Kidney (tissue), 14 donors: ENCODE data around the gene KATNIP. TPM values are rescaled to one million over a fixed set of nuclear protein-coding genes. Genes with fewer than 3 reads are reported as not detected.

Source experiments
- DNase-seq, 5 donors: peaks; one replicate each; pipeline ENCODE4 v3.0.0-alpha.2; 2013 to 2020
- FAIRE-seq: peaks from 2 replicates; lab custom pipeline; 2012; peaks lifted over from hg19 to GRCh38; lab: Jason Lieb, UNC
- H3K27ac ChIP-seq, 2 donors: one replicate each; pipeline ENCODE4 v1.7.0; 2013; ENCODE audit warnings: low read depth in 2 of 2, low read length in 2 of 2, inconsistent platforms in 1 of 2
- H3K27me3 ChIP-seq: one replicate; pipeline ENCODE4 v1.7.1; 2013; ENCODE audit warnings: low read length, inconsistent platforms; ENCODE audit not compliant: control insufficient read depth, insufficient read depth
- H3K36me3 ChIP-seq, 3 donors: one replicate each; pipeline versions ENCODE4 v1.7.0 to v1.7.1; 2013; ENCODE audit warnings: low read length in 3 of 3, control low read depth in 1 of 3, inconsistent platforms in 1 of 3; ENCODE audit not compliant: insufficient read depth in 3 of 3, control insufficient read depth in 2 of 3
- H3K4me1 ChIP-seq, 3 donors: one replicate each; pipeline versions ENCODE4 v1.7.0 to v1.7.1; 2013; ENCODE audit warnings: low read length in 3 of 3, inconsistent platforms in 1 of 3, low read depth in 1 of 3; ENCODE audit not compliant: control insufficient read depth in 2 of 3, insufficient read depth in 2 of 3
- H3K4me3 ChIP-seq, 3 donors: one replicate each; pipeline versions ENCODE4 v1.7.0 to v1.8.1; 2013; ENCODE audit warnings: low read length in 3 of 3, control low read depth in 1 of 3, inconsistent platforms in 1 of 3
- H3K9ac ChIP-seq, 3 donors: one replicate each; pipeline versions ENCODE4 v1.7.0 to v1.7.1; 2013; ENCODE audit warnings: low read length in 3 of 3, control low read depth in 1 of 3, inconsistent platforms in 1 of 3
- H3K9me3 ChIP-seq, 3 donors: one replicate each; pipeline versions ENCODE4 v1.7.0 to v1.7.1; 2013; ENCODE audit warnings: low read length in 3 of 3, control low read depth in 1 of 3, inconsistent platforms in 1 of 3; ENCODE audit not compliant: control insufficient read depth in 2 of 3, insufficient read depth in 1 of 3
- CTCF ChIP-seq: IDR thresholded peaks from 3 replicates; pipeline ENCODE4 v1.5.1; 2012; ENCODE audit warnings: mild to moderate bottlenecking, moderate library complexity, borderline replicate concordance; ENCODE audit not compliant: insufficient read depth; ENCODE audit errors: extremely low read depth
- intact Hi-C: fragments of 100-400 bp; cut with DNase I; formaldehyde crosslinking; loops from one replicate; pipeline ENCODE4 v1.11.1; 2022
- polyA plus RNA-seq: library from polyadenylated mRNA; stranded (reverse); fragments of 350-450 nt; fragmentation: Illumina TruSeq; extraction: RNeasy Lipid Tissue Mini Kit (QIAGEN cat#74804); gene quantifications from one replicate; pipeline ENCODE4 v1.2.3, GENCODE V29; 2014; ENCODE audit warnings: low read depth, low replicate concordance; ENCODE audit not compliant: insufficient read depth
- total RNA-seq: library from RNA; stranded (reverse); fragmentation: NEBNext Ultra II Directional; extraction: Animal tissue kit (Norgen Biotek cat#: 25700); gene quantifications from one replicate; pipeline ENCODE4 v1.2.1, GENCODE V29; 2021
- donor health status: control.
- donor health status: control.
- donor health status: control.
- donor health status: control.
- donor health status: control.
- donor health status: DM: yes; HTN: yes; CAD: no.
- donor health status: Normal renal cell carcinoma (clear cell type).

Gene KATNIP
- total and polyA plus RNA-seq, 2 donors from 2014 or later, result 4.0 to 40.2 TPM

GRCh38 chr16:27511657-27512448 lies 38.1 kb upstream of the KATNIP start:
- Histone ChIP-seq H3K4me1 (peaks cover 0 to 10% (median 0%) of the 10 kb centered on the region in 3 donors), H3K9me3 (no peaks in the 10 kb centered on the region), H3K4me3 (no peak overlapping the region), H3K27ac (peak overlapping the region in 1 of 2 donors; percentile 64), H3K27me3 (no peaks in the 10 kb centered on the region), H3K36me3 (peaks cover 2 to 31% (median 21%) of the 10 kb centered on the region in 3 donors), H3K9ac (no peak overlapping the region)
- peak in 4 of 5 donors; percentile 84 to 93 (median 91) for DNase-seq
- FAIRE-seq, result no peak
- intact Hi-C loops, result no loop called here
- no peak for TF ChIP-seq CTCF

- Histone ChIP-seq H3K27me3 (no peaks in the 10 kb centered on the region), H3K4me3 (no peak overlapping the region), H3K9ac (no peak overlapping the region), H3K4me1 (peaks cover 0 to 10% (median 0%) of the 10 kb centered on the region in 3 donors), H3K27ac (no peak overlapping the region), H3K36me3 (peaks cover 7 to 15% (median 12%) of the 10 kb centered on the region in 3 donors), H3K9me3 (no peaks in the 10 kb centered on the region)
- intact Hi-C loops, result no loop called here
- FAIRE-seq (no peak), DNase-seq (no peak)
- TF ChIP-seq CTCF, result no peak
Observed at GRCh38 chr16:27514806-27515205, 35.1 kb upstream of the KATNIP start.

GRCh38 chr16:27515874-27516353 lies 34.0 kb upstream of the KATNIP start:
- peak; percentile 43 for TF ChIP-seq CTCF
- Histone ChIP-seq H3K4me3 (no peak overlapping the region), H3K27me3 (no peaks in the 10 kb centered on the region), H3K27ac (no peak overlapping the region), H3K36me3 (peaks cover 7 to 9% (median 7%) of the 10 kb centered on the region in 3 donors), H3K9ac (no peak overlapping the region), H3K4me1 (peaks cover 0 to 10% (median 0%) of the 10 kb centered on the region in 3 donors), H3K9me3 (no peaks in the 10 kb centered on the region)
- no peak for FAIRE-seq
- DNase-seq, result peak in 1 of 5 donors; percentile 18
- intact Hi-C loops, result no loop called here
